SK-N-SH treated with all-trans-retinoic acid at 6 μM for 48 hours (cell line): ENCODE results near the gene ERCC5.

ENCODE experiments used
- ATAC-seq: fragments of 200-7000 bp; cut with Tn5 transposase; 3 replicates; pipeline ENCODE4 v1.9.1; 2020; ENCODE audit warnings: mild to moderate bottlenecking, moderate library complexity
- ARNTL ChIP-seq: fragments of 450-650 bp; formaldehyde crosslinking; IDR thresholded peaks from 2 replicates; pipeline ENCODE4 v1.5.0; 2020; ENCODE audit warnings: low read depth, mild to moderate bottlenecking, moderate library complexity, borderline replicate concordance
- BACH2 ChIP-seq: fragments of 250-450 bp; sonication (Bioruptor Pico); IDR thresholded peaks from 2 replicates; pipeline ENCODE4 v1.9.0; 2021; ENCODE audit warnings: mild to moderate bottlenecking, borderline replicate concordance
- CSDC2 ChIP-seq: fragments of 250-450 bp; sonication (Bioruptor Pico); IDR thresholded peaks from 2 replicates; pipeline ENCODE4 v1.5.0; 2020; ENCODE audit warnings: mild to moderate bottlenecking, moderate library complexity
- ESRRG ChIP-seq: fragments of 250-450 bp; sonication (Bioruptor Pico); IDR thresholded peaks from 2 replicates; pipeline ENCODE4 v1.6.1; 2021; ENCODE audit warnings: mild to moderate bottlenecking
- GLIS3 ChIP-seq: fragments of 250-450 bp; sonication (Bioruptor Pico); IDR thresholded peaks from 2 replicates; pipeline ENCODE4 v1.5.0; 2020; ENCODE audit warnings: mild to moderate bottlenecking, moderate library complexity
- ISL1 ChIP-seq: fragments of 250-450 bp; sonication (Bioruptor Pico); IDR thresholded peaks from 2 replicates; pipeline ENCODE4 v2.1.2; 2022; ENCODE audit warnings: mild to moderate bottlenecking, moderate library complexity
- OSR1 ChIP-seq: fragments of 250-450 bp; sonication (Bioruptor Pico); IDR thresholded peaks from 2 replicates; pipeline ENCODE4 v1.8.0; 2022; ENCODE audit warnings: moderate library complexity, mild to moderate bottlenecking, inconsistent platforms
- PPARA ChIP-seq: fragments of 250-450 bp; sonication (Bioruptor Pico); IDR thresholded peaks from 2 replicates; pipeline ENCODE4 v1.5.0; 2020; ENCODE audit warnings: mild to moderate bottlenecking, borderline replicate concordance
- RARB ChIP-seq: fragments of 250-450 bp; sonication (Bioruptor Pico); IDR thresholded peaks from 2 replicates; pipeline ENCODE4 v1.8.0; 2021; ENCODE audit warnings: mild to moderate bottlenecking, moderate library complexity
- SNAI2 ChIP-seq: fragments of 250-450 bp; sonication (Bioruptor Pico); IDR thresholded peaks from 2 replicates; pipeline ENCODE4 v1.5.0; 2020; ENCODE audit warnings: mild to moderate bottlenecking, moderate library complexity
- TCF4 ChIP-seq: fragments of 250-450 bp; sonication (Bioruptor Pico); IDR thresholded peaks from 2 replicates; pipeline ENCODE4 v1.8.0; 2021; ENCODE audit warnings: mild to moderate bottlenecking, moderate library complexity, borderline replicate concordance
- TOX ChIP-seq: fragments of 250-450 bp; sonication (Bioruptor Pico); IDR thresholded peaks from 2 replicates; pipeline ENCODE4 v1.8.0; 2021; ENCODE audit warnings: mild to moderate bottlenecking, moderate library complexity, borderline replicate concordance
- ZC3H10 ChIP-seq: fragments of 250-450 bp; sonication (Bioruptor Pico); IDR thresholded peaks from 2 replicates; pipeline ENCODE4 v1.5.1; 2021; ENCODE audit warnings: mild to moderate bottlenecking, moderate library complexity
- ZNF565 ChIP-seq: fragments of 450-650 bp; formaldehyde crosslinking; conservative IDR thresholded peaks from 2 replicates; pipeline ENCODE4 v1.5.0; 2020; ENCODE audit warnings: low read depth, mild to moderate bottlenecking, moderate library complexity
- TF ChIP-seq, protein P1 (sequence below): fragments of 250-450 bp; sonication (Bioruptor Pico); IDR thresholded peaks from 2 replicates; pipeline ENCODE4 v1.5.1; 2020; ENCODE audit warnings: low read depth, mild to moderate bottlenecking, moderate library complexity
- TF ChIP-seq, protein P2 (sequence below): fragments of 250-450 bp; sonication (Bioruptor Pico); IDR thresholded peaks from 2 replicates; pipeline ENCODE4 v1.5.0; 2020; ENCODE audit warnings: mild to moderate bottlenecking, moderate library complexity
- TF ChIP-seq, protein P3 (sequence below): fragments of 250-450 bp; sonication (Bioruptor Pico); IDR thresholded peaks from 2 replicates; pipeline ENCODE4 v1.8.0; 2021; ENCODE audit warnings: low read depth, mild to moderate bottlenecking, moderate library complexity, borderline replicate concordance

Gene ERCC5

DNA sequence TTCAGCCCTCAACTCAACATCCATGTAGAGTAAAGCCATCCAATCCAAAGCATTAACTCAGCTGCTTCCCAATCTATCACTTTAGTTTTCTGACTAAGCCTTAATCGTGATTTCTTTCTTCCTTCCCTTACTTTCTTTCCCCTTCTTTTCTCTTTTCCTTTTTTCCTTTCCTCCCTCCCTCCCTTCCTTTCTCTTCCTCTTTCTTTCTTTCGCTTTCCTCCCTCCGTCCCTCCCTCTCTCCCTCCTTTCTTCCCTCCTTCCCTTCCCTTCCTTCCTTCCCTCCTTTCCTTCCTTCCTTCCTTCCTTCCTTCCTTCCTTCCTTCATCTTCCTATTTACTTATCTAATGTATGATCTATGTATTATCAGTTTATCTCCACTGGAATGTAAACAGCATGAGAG, 71.2 kb downstream of the ERCC5 start:
- no peak for ATAC-seq
- TF ChIP-seq PPARA = no peak
- TF ChIP-seq ESRRG (CRISPR knock-in tag) = no peak
- no peak for TF ChIP-seq OSR1
- TF ChIP-seq CSDC2 (CRISPR knock-in tag) = no peak
- no peak for TF ChIP-seq RARB (CRISPR knock-in tag)
- no peak for TF ChIP-seq ZC3H10 (CRISPR knock-in tag)
- TF ChIP-seq ARNTL (CRISPR knock-in tag) = no peak
- TF ChIP-seq ZNF565 (CRISPR knock-in tag) = no peak
- TF ChIP-seq, protein P1, sequence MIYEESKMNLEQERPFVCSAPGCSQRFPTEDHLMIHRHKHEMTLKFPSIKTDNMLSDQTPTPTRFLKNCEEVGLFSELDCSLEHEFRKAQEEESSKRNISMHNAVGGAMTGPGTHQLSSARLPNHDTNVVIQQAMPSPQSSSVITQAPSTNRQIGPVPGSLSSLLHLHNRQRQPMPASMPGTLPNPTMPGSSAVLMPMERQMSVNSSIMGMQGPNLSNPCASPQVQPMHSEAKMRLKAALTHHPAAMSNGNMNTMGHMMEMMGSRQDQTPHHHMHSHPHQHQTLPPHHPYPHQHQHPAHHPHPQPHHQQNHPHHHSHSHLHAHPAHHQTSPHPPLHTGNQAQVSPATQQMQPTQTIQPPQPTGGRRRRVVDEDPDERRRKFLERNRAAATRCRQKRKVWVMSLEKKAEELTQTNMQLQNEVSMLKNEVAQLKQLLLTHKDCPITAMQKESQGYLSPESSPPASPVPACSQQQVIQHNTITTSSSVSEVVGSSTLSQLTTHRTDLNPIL (CRISPR knock-in tag) = no peak
- no peak for TF ChIP-seq ISL1 (CRISPR knock-in tag)
- TF ChIP-seq TCF4 (CRISPR knock-in tag) = no peak
- TF ChIP-seq BACH2 (CRISPR knock-in tag) = no peak
- no peak for TF ChIP-seq TOX (CRISPR knock-in tag)
- TF ChIP-seq, protein P2, sequence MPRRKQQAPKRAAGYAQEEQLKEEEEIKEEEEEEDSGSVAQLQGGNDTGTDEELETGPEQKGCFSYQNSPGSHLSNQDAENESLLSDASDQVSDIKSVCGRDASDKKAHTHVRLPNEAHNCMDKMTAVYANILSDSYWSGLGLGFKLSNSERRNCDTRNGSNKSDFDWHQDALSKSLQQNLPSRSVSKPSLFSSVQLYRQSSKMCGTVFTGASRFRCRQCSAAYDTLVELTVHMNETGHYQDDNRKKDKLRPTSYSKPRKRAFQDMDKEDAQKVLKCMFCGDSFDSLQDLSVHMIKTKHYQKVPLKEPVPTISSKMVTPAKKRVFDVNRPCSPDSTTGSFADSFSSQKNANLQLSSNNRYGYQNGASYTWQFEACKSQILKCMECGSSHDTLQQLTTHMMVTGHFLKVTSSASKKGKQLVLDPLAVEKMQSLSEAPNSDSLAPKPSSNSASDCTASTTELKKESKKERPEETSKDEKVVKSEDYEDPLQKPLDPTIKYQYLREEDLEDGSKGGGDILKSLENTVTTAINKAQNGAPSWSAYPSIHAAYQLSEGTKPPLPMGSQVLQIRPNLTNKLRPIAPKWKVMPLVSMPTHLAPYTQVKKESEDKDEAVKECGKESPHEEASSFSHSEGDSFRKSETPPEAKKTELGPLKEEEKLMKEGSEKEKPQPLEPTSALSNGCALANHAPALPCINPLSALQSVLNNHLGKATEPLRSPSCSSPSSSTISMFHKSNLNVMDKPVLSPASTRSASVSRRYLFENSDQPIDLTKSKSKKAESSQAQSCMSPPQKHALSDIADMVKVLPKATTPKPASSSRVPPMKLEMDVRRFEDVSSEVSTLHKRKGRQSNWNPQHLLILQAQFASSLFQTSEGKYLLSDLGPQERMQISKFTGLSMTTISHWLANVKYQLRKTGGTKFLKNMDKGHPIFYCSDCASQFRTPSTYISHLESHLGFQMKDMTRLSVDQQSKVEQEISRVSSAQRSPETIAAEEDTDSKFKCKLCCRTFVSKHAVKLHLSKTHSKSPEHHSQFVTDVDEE (CRISPR knock-in tag) = no peak
- TF ChIP-seq SNAI2 = no peak
- TF ChIP-seq GLIS3 = no peak

DNA sequence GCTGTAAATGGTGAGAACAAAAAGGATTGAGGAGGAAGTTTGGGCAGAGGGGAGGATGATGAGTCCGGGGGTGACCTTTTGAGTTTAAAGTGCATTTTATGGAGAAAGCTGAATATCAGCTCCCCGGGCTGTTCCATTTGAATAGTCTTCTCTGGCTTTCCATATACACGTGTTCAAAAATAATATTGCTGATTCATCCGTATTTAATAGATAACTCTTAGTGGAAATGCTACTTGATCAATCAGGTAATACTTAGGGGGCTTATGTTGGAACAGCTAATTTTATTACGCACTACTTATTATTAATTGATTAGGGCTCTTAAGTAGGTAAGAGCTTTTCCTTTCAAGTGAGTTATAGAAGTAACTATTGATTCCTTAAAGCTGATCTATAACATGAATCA, 76.4 kb downstream of the ERCC5 start:
- TF ChIP-seq ZC3H10 (CRISPR knock-in tag) = no peak
- no peak for TF ChIP-seq TOX (CRISPR knock-in tag)
- TF ChIP-seq, protein P3, sequence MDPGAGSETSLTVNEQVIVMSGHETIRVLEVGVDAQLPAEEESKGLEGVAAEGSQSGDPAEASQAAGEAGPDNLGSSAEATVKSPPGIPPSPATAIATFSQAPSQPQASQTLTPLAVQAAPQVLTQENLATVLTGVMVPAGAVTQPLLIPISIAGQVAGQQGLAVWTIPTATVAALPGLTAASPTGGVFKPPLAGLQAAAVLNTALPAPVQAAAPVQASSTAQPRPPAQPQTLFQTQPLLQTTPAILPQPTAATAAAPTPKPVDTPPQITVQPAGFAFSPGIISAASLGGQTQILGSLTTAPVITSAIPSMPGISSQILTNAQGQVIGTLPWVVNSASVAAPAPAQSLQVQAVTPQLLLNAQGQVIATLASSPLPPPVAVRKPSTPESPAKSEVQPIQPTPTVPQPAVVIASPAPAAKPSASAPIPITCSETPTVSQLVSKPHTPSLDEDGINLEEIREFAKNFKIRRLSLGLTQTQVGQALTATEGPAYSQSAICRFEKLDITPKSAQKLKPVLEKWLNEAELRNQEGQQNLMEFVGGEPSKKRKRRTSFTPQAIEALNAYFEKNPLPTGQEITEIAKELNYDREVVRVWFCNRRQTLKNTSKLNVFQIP (CRISPR knock-in tag) = no peak
- ATAC-seq = no peak
